Adrenal gland (tissue), 5 donors: ENCODE data around the gene AGPAT1.

Source experiments
- POLR2A ChIP-seq, 2 donors: fragments of 450-650 bp; IDR thresholded peaks; one replicate each; pipeline ENCODE4 v1.6.1; 2017; ENCODE audit warnings: antibody characterized with exemption in 2 of 2, mild to moderate bottlenecking in 2 of 2, moderate library complexity in 1 of 2
- TF ChIP-seq, protein P1 (sequence below), 6 experiments: fragments of 450-650 bp in 4 of 6; fragments of 200-600 bp in 2 of 6; sonication (generic) in 1 of 6; IDR thresholded peaks; 1 replicate in 5 of 6; 2 replicates in 1 of 6; pipeline versions ENCODE4 v1.5.1 to v1.8.0; 2016 to 2021; ENCODE audit warnings: antibody characterized with exemption in 6 of 6, mild to moderate bottlenecking in 2 of 6, moderate library complexity in 1 of 6
- donor health status: DM: no; HTN: no; CAD: no.

DNA sequence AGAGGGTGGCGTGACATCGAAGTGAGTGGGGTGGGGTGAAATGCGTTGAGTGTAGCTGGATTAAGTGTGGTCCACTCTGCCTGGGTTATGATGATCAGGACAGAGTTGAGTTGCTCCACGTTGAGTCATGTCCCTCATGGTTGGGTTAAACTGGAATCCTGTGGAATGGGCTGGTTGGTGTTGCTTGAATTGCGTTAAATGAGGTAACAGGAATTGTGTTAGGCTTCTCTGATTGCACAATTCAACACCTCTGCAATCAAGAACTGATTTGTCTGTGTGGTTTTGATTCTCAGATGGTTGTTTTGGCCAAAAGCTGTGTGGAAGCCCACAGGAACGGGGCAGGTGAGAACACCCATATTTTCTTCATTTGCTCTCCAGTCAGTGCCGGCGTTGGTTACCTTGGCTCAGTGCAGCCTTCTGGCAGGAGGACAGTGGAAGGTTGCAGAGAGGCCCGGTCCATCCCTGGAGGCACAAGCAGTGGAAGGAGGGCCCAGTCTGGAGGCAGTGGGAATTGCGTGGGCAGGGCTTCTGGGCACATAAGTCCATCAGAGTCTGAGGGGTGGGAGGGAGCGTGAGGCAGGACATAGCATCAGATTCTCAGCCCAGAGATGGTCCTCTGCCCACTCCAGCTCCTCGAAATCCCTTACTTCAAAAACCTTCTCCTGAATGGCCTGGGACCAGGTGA, 36.3 kb upstream of the AGPAT1 start:
- TF ChIP-seq, protein P1, sequence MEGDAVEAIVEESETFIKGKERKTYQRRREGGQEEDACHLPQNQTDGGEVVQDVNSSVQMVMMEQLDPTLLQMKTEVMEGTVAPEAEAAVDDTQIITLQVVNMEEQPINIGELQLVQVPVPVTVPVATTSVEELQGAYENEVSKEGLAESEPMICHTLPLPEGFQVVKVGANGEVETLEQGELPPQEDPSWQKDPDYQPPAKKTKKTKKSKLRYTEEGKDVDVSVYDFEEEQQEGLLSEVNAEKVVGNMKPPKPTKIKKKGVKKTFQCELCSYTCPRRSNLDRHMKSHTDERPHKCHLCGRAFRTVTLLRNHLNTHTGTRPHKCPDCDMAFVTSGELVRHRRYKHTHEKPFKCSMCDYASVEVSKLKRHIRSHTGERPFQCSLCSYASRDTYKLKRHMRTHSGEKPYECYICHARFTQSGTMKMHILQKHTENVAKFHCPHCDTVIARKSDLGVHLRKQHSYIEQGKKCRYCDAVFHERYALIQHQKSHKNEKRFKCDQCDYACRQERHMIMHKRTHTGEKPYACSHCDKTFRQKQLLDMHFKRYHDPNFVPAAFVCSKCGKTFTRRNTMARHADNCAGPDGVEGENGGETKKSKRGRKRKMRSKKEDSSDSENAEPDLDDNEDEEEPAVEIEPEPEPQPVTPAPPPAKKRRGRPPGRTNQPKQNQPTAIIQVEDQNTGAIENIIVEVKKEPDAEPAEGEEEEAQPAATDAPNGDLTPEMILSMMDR (IDR thresholded peaks at IDR 0.05) = no peak
- TF ChIP-seq POLR2A (IDR thresholded peaks at IDR 0.05) = no peak
